RWPE2 (cell line): ENCODE data around the gene ADGRB3.
"Not testable (repeated sequence)": the region's sequence is repeated elsewhere in the genome, so short reads cannot be mapped to it uniquely, and the experiment has no call there.

ENCODE experiments used
- ATAC-seq: fragments of 200-7000 bp; cut with Tn5 transposase; 3 replicates; pipeline ENCODE4 v1.9.1; 2021; ENCODE audit warnings: low read depth
- DNase-seq: peaks from one replicate; pipeline ENCODE4 v3.0.0-alpha.2; 2020; ENCODE audit warnings: low spot score
- H3K27ac ChIP-seq: fragments of 450-650 bp; 2 replicates; pipeline ENCODE4 v1.5.1; 2017; ENCODE audit warnings: mild to moderate bottlenecking; ENCODE audit not compliant: poor library complexity, severe bottlenecking
- H3K27me3 ChIP-seq: fragments of 250-450 bp; sonication (Bioruptor Pico); 2 replicates; pipeline ENCODE4 v1.5.1; 2021; ENCODE audit warnings: mild to moderate bottlenecking, moderate library complexity; ENCODE audit not compliant: insufficient read depth, poor library complexity, severe bottlenecking
- H3K36me3 ChIP-seq: fragments of 250-450 bp; sonication (Bioruptor Pico); 2 replicates; pipeline ENCODE4 v1.5.1; 2020; ENCODE audit warnings: low read depth, mild to moderate bottlenecking, moderate library complexity
- H3K4me1 ChIP-seq: fragments of 250-450 bp; sonication (Bioruptor Pico); 2 replicates; pipeline ENCODE4 v1.5.1; 2021; ENCODE audit warnings: mild to moderate bottlenecking, moderate library complexity; ENCODE audit not compliant: insufficient read depth, poor library complexity, severe bottlenecking
- H3K4me3 ChIP-seq: fragments of 250-450 bp; sonication (Bioruptor Pico); 2 replicates; pipeline ENCODE4 v1.5.1; 2021; ENCODE audit warnings: mild to moderate bottlenecking, moderate library complexity; ENCODE audit not compliant: severe bottlenecking
- H3K9me3 ChIP-seq: fragments of 250-450 bp; sonication (Bioruptor Pico); 2 replicates; pipeline ENCODE4 v1.5.1; 2021; ENCODE audit warnings: mild to moderate bottlenecking, moderate library complexity; ENCODE audit not compliant: severe bottlenecking
- CTCF ChIP-seq: fragments of 450-650 bp; IDR thresholded peaks from one replicate; pipeline ENCODE4 v1.5.1; 2017; ENCODE audit warnings: mild to moderate bottlenecking, moderate library complexity; ENCODE audit not compliant: poor library complexity, severe bottlenecking

The ADGRB3 gene

GRCh38 chr6:68658338-68658737 lies 23.3 kb downstream of the ADGRB3 start:
- no peak for ATAC-seq
- TF ChIP-seq CTCF, result no peak
- no peak for DNase-seq
- Histone ChIP-seq H3K4me1 (no peaks in the 10 kb centered on the region), H3K27ac (no peak overlapping the region), H3K36me3 (no peaks in the 10 kb centered on the region), H3K4me3 (no peak overlapping the region), H3K27me3 (peaks cover 11% of the 10 kb centered on the region), H3K9me3 (no peaks in the 10 kb centered on the region)

GRCh38 chr6:68673255-68673654 lies 38.2 kb downstream of the ADGRB3 start:
- TF ChIP-seq CTCF, result no peak
- Histone ChIP-seq H3K36me3 (no peaks in the 10 kb centered on the region), H3K4me3 (no peak overlapping the region), H3K9me3 (no peaks in the 10 kb centered on the region), H3K4me1 (no peaks in the 10 kb centered on the region), H3K27ac (no peak overlapping the region), H3K27me3 (peaks cover 14% of the 10 kb centered on the region)
- DNase-seq, result no peak
- ATAC-seq, result no peak

GRCh38 chr6:68675548-68675947 lies 40.5 kb downstream of the ADGRB3 start:
- DNase-seq (no peak), ATAC-seq (no peak)
- Histone ChIP-seq H3K27ac (no peak overlapping the region), H3K9me3 (no peaks in the 10 kb centered on the region), H3K36me3 (no peaks in the 10 kb centered on the region), H3K4me3 (no peak overlapping the region), H3K4me1 (no peaks in the 10 kb centered on the region), H3K27me3 (peaks cover 9% of the 10 kb centered on the region)
- no peak for TF ChIP-seq CTCF

- H3K4me1 ChIP-seq, H3K27me3 ChIP-seq, H3K9me3 ChIP-seq, ATAC-seq, H3K27ac ChIP-seq, H3K4me3 ChIP-seq, H3K36me3 ChIP-seq, DNase-seq: not testable (repeated sequence)
These were observed 41.0 kb downstream of the ADGRB3 start for GRCh38 chr6:68676094-68676493.

- Histone ChIP-seq H3K4me1 (no peaks in the 10 kb centered on the region), H3K4me3 (no peak overlapping the region), H3K27ac (no peak overlapping the region), H3K27me3 (no peaks in the 10 kb centered on the region), H3K9me3 (no peaks in the 10 kb centered on the region), H3K36me3 (no peaks in the 10 kb centered on the region)
- ATAC-seq (no peak), DNase-seq (no peak)
- TF ChIP-seq CTCF, result no peak
These were observed 42.0 kb downstream of the ADGRB3 start for GRCh38 chr6:68677058-68677457.
